Activated gamma-delta T cell (primary cell): ENCODE data around the gene GGA1.
A peak's percentile ranks its signal among the peaks of the same experiment; 100 is the strongest.

Experiments
- DNase-seq: peaks from one replicate; lab custom pipeline; 2025; lab: John Stamatoyannopoulos, UW

GGA1 gene

DNA sequence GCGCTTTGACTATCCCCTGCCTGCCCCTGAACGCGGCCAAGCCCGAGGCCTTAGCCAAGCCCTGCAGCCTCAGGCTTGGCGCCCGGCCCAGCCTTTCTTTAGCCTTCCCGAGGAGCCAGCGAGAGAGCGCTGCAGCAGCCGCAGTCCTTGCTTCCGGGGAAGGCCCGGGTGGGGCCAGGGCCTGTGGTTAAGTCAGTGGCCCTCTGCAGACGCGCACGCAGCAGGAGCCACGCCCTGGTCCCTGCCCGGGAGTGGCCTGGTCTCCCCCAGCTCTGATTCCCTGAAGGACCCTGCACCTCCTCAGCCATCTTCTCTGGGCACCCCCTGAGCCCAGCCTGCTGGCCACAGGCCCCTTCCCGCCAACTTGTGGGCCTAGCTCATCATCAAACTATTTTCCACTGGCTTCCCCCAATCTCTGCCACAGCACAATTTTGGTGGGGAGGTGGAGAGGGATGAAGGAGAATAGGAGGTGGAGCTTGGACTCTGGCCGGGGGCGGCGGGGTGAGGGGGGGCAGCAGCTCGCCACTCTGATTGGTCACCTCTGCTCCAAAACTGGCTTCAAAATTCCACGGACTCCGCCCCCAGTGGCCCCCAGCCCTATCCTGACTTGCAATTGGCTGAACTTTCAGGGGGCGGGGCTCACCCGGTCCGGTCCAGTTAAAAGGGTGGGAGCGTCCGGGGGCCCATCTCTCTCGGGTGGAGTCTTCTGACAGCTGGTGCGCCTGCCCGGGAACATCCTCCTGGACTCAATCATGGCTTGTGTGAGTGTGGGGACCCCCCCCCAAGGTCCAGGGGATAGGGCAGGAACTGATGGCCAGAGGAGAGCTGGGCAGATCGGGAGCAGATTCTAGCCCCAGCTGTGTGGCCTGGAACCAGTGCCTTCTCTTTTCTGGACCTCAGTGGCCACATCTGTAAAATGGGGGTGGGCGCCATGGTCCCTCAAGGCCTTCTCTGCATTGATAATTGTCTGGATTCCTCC, 66.6 kb downstream of the GGA1 start, which contains the start of gene LGALS1:
LGALS1 (plus strand) TSS at position 686 of the 979 bp plus-strand sequence; CDS start at position 753, 67 bp downstream.
- peak; percentile 50 for DNase-seq

- DNase-seq = peak; percentile 26
Observed at GRCh38 chr22:37675930-37676735, 67.5 kb downstream of the GGA1 start.

DNA sequence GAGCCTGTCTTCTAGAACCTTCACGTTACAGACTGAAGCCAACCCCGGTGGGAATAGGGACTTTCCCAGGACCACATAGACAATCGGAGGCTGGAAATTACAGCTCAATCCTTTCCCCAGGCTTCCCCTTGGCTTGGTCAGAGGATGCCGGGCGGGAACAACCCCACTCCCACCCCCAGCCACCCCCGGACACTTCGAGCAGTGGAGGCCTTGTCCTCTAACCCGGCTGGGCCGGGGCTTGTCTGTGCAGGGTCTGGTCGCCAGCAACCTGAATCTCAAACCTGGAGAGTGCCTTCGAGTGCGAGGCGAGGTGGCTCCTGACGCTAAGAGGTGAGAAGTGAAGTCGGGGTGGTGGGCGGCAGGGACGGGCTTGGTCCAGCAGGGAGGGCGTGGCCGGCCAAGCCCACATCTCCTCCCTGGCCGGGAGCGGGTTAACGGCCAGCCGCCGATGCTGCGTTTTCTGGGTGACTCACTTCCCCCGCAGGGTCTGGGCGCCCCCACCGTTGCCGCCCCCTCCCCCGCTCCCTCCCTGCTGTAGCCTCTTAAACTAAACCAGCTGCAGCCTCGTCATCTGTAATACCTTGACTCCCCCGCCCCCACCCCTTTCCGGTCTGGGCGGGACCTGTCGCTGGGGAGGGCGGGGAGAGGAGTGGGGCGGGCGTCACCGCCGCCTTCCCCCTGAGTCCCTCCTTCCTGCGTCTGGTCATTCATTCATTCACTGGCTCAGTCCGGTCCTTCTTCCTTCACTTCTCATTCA, 68.3 kb downstream of the GGA1 start:
- DNase-seq = peak; percentile 86

DNA sequence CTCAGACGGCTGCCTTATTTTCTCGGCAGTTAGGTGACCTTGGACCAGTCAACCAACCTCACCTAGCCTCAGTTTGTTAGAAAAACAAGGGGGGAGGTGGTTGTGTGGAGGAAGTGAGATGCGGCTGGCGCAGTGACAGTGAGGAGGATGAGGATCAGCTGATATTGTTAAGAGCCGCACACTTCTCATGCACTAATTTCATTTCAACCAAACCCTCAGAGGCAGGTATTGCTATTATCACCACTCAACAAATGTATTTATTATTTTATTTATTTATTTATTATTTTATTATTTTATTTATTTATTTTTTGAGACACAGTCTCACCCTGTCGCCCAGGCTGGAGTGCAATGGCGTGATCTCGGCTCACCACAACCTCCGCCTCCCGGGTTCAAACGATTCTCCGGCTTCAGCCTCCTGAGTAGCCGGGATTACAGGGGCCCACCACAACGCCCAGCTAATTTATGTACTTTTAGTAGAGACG, 68.9 kb downstream of the GGA1 start:
- DNase-seq = no peak

DNA sequence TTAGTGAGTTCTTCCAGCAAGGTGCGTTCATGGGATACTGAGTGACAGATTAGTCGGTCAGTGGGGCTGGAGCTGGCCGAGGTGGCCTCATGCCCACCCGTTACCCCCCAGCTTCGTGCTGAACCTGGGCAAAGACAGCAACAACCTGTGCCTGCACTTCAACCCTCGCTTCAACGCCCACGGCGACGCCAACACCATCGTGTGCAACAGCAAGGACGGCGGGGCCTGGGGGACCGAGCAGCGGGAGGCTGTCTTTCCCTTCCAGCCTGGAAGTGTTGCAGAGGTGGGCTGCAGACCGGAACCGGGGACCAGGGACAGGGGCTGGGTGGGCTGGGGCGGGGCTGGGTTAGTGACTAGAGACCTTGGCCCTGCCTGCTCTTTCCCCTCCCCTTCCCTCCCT, 69.7 kb downstream of the GGA1 start:
- no peak for DNase-seq

DNA sequence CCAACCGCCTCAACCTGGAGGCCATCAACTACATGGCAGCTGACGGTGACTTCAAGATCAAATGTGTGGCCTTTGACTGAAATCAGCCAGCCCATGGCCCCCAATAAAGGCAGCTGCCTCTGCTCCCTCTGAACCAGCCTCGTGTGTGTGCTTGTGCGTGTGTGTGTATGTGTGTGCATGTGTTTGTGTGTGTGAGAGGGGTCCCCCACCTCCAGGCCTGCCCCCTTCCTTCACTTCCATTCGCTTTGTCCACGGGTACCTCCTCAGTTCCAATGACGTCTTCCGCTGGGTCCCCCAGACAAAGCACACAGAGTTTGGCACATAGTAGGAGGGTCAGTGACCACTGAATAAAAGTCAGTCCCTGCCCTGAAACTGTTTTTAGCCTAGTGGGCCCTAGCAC, 71.0 kb downstream of the GGA1 start:
- no peak for DNase-seq

DNA sequence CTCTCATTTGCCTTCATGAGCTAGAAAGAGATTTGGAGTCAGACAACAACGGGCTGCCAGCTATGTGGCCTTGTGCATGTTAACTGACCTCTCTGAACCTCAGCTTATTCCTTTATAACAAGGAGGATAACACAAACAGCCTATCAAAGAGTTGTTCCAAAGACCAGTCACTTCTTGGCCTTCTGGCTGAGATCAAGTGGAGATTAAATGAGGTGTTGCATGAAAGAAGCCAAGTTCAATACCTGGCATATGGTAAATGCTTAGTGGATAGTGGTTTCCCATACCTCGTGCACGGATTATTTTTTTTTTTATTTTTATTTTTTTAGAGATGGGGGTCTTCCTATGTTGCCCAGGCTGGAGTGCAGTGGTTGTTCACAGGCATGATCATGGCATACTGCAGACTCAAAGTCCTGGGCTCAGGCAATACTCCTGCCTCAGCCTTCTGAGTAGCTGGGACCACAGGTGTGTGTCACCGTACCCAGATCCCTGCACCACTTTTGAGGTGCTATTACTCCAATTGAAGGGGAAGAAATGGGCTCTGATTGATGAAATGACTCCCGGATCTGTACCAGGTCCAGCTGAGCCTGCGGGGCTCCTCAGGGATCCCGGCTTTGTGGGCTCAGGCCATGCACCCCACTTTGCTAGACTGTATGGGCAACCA, 71.7 kb downstream of the GGA1 start:
- no peak for DNase-seq

DNA sequence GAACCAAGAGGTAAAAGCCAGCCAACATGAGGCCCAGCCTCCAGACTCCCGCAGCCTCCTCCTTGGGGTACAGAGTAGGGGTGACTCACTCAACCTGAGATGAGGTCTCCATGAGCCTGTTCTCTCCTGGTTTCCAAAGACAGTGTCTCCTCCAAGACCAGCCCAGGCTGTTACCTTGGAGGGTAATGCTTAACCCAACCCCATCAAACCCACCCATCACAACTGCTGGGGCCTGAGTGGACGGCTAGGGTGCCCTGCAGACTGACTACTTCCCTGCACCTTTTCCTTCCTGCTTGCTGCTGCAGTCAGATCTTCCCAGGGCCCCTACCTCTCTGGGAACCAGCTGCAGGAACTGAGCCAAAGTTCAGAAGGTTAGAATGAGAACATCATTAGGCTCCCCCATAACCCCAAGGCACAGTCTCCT, 72.4 kb downstream of the GGA1 start:
- DNase-seq = no peak

DNA sequence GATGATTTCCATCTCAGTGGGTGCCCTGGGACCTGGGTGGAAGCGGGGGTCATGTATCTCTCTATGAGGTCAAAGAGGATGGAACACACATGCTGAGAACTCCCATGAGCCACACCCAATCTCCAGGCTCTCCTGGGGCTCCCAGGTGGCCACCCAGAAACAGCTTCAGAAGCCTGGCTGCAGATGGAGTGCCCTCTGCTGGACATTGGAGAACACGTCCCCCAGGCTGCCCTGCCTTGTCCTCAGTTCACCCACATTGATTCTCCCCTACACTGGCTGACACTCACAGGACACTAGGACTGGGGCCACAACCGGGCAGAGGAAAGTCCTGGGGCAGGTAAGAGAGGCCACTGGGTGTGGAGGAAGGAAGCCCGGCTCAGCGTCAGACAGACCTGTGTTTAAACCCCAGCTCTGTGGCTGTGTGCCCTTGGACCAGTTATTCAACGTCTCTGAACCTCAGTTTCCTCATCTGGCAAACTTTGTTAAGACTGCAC, 73.0 kb downstream of the GGA1 start:
- DNase-seq = no peak
